Thyroid gland (tissue), 4 donors: ENCODE measurements around the gene MAGI1.

Experiments
- POLR2A ChIP-seq, 2 donors: fragments of 450-650 bp; IDR thresholded peaks; one replicate each; pipeline ENCODE4 v1.6.1; 2017; ENCODE audit warnings: antibody characterized with exemption in 2 of 2, mild to moderate bottlenecking in 2 of 2, moderate library complexity in 1 of 2
- TF ChIP-seq, protein P1 (sequence below), 6 experiments: fragments of 200-600 bp in 3 of 6; fragments of 450-650 bp in 3 of 6; sonication (generic) in 3 of 6; IDR thresholded peaks; one replicate each; pipeline ENCODE4 v1.5.1; 2016 to 2019; ENCODE audit warnings: antibody characterized with exemption in 6 of 6, mild to moderate bottlenecking in 2 of 6, inconsistent platforms in 1 of 6, moderate library complexity in 1 of 6

DNA sequence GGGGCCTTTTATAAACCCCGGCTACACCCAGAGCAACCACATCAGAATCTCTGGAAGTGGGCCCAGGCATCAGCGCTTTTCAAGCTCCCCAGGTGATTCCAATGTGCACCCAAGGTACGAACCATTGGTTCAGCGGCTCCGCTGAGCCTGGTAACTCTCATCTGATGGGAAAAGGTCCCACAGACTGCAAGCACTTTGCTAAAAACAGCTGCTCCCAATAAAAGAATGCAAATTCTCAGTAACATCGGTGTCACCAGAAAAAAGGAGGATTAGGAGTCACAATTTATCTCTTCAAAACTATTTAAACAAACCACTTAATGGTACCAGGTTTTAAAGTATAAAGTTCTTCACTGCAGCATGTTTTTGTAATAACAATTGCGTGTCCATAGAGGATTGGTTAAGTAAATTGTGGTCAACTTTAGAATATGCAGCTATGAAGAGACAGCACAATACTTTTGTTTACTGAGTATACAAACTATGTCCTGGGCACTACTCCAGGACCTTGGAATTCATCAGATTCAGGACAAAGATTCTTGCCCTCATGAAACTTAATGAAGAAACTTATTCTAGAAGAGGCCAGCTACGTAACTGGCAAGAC is 690.2 kb downstream of the MAGI1 start:
- no peak for TF ChIP-seq POLR2A (IDR thresholded peaks at IDR 0.05)
- TF ChIP-seq, protein P1, sequence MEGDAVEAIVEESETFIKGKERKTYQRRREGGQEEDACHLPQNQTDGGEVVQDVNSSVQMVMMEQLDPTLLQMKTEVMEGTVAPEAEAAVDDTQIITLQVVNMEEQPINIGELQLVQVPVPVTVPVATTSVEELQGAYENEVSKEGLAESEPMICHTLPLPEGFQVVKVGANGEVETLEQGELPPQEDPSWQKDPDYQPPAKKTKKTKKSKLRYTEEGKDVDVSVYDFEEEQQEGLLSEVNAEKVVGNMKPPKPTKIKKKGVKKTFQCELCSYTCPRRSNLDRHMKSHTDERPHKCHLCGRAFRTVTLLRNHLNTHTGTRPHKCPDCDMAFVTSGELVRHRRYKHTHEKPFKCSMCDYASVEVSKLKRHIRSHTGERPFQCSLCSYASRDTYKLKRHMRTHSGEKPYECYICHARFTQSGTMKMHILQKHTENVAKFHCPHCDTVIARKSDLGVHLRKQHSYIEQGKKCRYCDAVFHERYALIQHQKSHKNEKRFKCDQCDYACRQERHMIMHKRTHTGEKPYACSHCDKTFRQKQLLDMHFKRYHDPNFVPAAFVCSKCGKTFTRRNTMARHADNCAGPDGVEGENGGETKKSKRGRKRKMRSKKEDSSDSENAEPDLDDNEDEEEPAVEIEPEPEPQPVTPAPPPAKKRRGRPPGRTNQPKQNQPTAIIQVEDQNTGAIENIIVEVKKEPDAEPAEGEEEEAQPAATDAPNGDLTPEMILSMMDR (IDR thresholded peaks at IDR 0.05), result no peak
